HCT116 (cell line): ENCODE results near the gene GRIK1. TPM values are rescaled to one million over a fixed set of nuclear protein-coding genes. Genes with fewer than 3 reads are reported as not detected.

Experiments used
- ATAC-seq: fragments of 200-7000 bp; cut with Tn5 transposase; 2 replicates; pipeline ENCODE4 v1.9.1; 2020; ENCODE audit warnings: mild to moderate bottlenecking, moderate library complexity
- BruUV-seq: library from RNA; stranded (reverse); fragments of 400-500 nt; replicated peaks from 2 replicates; lab custom pipeline; 2021; lab: Mats Ljungman, UMichigan
- CTCF ChIA-PET: fragments of 300-600 bp; sonication (Branson Sonifier 250); formaldehyde crosslinking; loops from one replicate; lab custom pipeline; 2021; ENCODE audit warnings: antibody characterized with exemption; lab: Charles Lee
- POLR2A ChIA-PET: fragments of 300-600, 350-600 bp; sonication (Branson Sonifier 250); formaldehyde crosslinking; loops from one replicate; lab custom pipeline; 2021; ENCODE audit warnings: antibody characterized with exemption; lab: Charles Lee
- RAD21 ChIA-PET, 2 experiments: fragments of 300-600 bp; sonication (Branson Sonifier 250); formaldehyde crosslinking; loops; one replicate each; lab custom pipeline; 2023; ENCODE audit warnings: low total read pairs in 2 of 2; ENCODE audit not compliant: uncharacterized antibody in 2 of 2, unreplicated experiment in 2 of 2, low non-redundant PET in 1 of 2; lab: Charles Lee
- DNase-seq: peaks from one replicate; pipeline ENCODE4 v3.0.0-alpha.2; 2010; ENCODE audit warnings: low read depth, low spot score
- H2AFZ ChIP-seq: fragments of 200-600 bp; shearing (Covaris generic), sonication (generic); 2 replicates; pipeline ENCODE4 v1.6.1; 2017; ENCODE audit warnings: low read depth, mixed run types, mixed read lengths, antibody characterized with exemption, low read length; ENCODE audit not compliant: poor library complexity, severe bottlenecking
- H3K27ac ChIP-seq: 2 replicates; pipeline ENCODE4 v1.5.1; 2012; ENCODE audit warnings: low read depth, low read length
- H3K27me3 ChIP-seq: fragments of 200-600 bp; sonication (generic); 2 replicates; pipeline ENCODE4 v1.6.1; 2016; ENCODE audit warnings: mixed run types, low read length, mixed read lengths; ENCODE audit not compliant: insufficient read depth
- H3K36me3 ChIP-seq, 2 experiments: fragments of 200-500 bp in 1 of 2; fragments of 200-600 bp in 1 of 2; sonication (Bioruptor generic) in 1 of 2; sonication (generic) in 1 of 2; 2 replicates each; pipeline versions ENCODE4 v1.5.1 to v1.6.1; 2014 to 2016; ENCODE audit warnings: low read length in 2 of 2, inconsistent platforms in 1 of 2, mixed read lengths in 1 of 2, mixed run types in 1 of 2; ENCODE audit not compliant: insufficient read depth in 2 of 2, control insufficient read depth in 1 of 2
- H3K4me1 ChIP-seq, 2 experiments: fragments of 200-600 bp in 1 of 2; sonication (generic) in 1 of 2; 2 replicates each; pipeline versions ENCODE4 v1.5.1 to v1.6.1; 2012 to 2017; ENCODE audit warnings: low read length in 2 of 2, inconsistent platforms in 1 of 2, mild to moderate bottlenecking in 1 of 2, mixed read lengths in 1 of 2, mixed run types in 1 of 2, moderate library complexity in 1 of 2; ENCODE audit not compliant: insufficient read depth in 2 of 2, control insufficient read depth in 1 of 2
- H3K4me2 ChIP-seq: fragments of 200-600 bp; sonication (generic); 2 replicates; pipeline ENCODE4 v1.6.1; 2017; ENCODE audit warnings: mixed run types, low read length, mixed read lengths
- H3K4me3 ChIP-seq, 2 experiments: fragments of 200-600 bp in 1 of 2; sonication (generic) in 1 of 2; replicated peaks in 1 of 2; 2 replicates each; pipeline ENCODE4 v1.5.1; 2011 to 2016; ENCODE audit warnings: low read length in 2 of 2, control low read depth in 1 of 2, low read depth in 1 of 2, mild to moderate bottlenecking in 1 of 2, mixed read lengths in 1 of 2, mixed run types in 1 of 2
- H3K79me2 ChIP-seq: fragments of 200-600 bp; sonication (generic); 2 replicates; pipeline ENCODE4 v1.6.1; 2017; ENCODE audit warnings: mild to moderate bottlenecking, mixed run types, low read length, moderate library complexity, mixed read lengths; ENCODE audit not compliant: insufficient read depth
- H3K9ac ChIP-seq: fragments of 200-600 bp; sonication (generic); 2 replicates; pipeline ENCODE4 v1.6.1; 2016; ENCODE audit warnings: low read length, mixed read lengths
- H3K9me2 ChIP-seq: fragments of 200-600 bp; sonication (generic), shearing (Covaris generic); 2 replicates; pipeline ENCODE4 v1.6.1; 2017; ENCODE audit warnings: mixed run types, mild to moderate bottlenecking, moderate library complexity; ENCODE audit not compliant: insufficient read depth
- H3K9me3 ChIP-seq, 2 experiments: fragments of 200-500 bp in 1 of 2; fragments of 200-600 bp in 1 of 2; sonication (Bioruptor generic) in 1 of 2; sonication (generic) in 1 of 2; 2 replicates each; pipeline ENCODE4 v1.6.1; 2014 to 2017; ENCODE audit warnings: low read length in 2 of 2, mixed read lengths in 2 of 2, inconsistent platforms in 1 of 2, low read depth in 1 of 2, mild to moderate bottlenecking in 1 of 2, mixed run types in 1 of 2, moderate library complexity in 1 of 2; ENCODE audit not compliant: control insufficient read depth in 1 of 2, insufficient read depth in 1 of 2
- H4K20me1 ChIP-seq: fragments of 200-600 bp; sonication (generic), shearing (Covaris generic); 2 replicates; pipeline ENCODE4 v1.6.1; 2017; ENCODE audit warnings: mixed run types, mild to moderate bottlenecking, moderate library complexity; ENCODE audit not compliant: insufficient read depth
- EGR1 ChIP-seq: IDR thresholded peaks from 2 replicates; pipeline ENCODE4 v1.6.1; 2012; ENCODE audit warnings: low read depth
- ELF1 ChIP-seq: IDR thresholded peaks from 2 replicates; pipeline ENCODE4 v1.6.1; 2012; ENCODE audit warnings: low read depth, borderline replicate concordance
- EZH2 ChIP-seq: fragments of 200-600 bp; sonication (generic); IDR thresholded peaks from 2 replicates; pipeline ENCODE4 v1.6.1; 2017; ENCODE audit warnings: antibody characterized with exemption, mixed run types
- EZH2phosphoT487 ChIP-seq: fragments of 200-600 bp; IDR thresholded peaks from 2 replicates; pipeline ENCODE4 v1.6.1; 2018; ENCODE audit warnings: antibody characterized with exemption, borderline replicate concordance
- MAX ChIP-seq: IDR thresholded peaks from 2 replicates; pipeline ENCODE4 v1.6.1; 2012
- POLR2A ChIP-seq: IDR thresholded peaks from 2 replicates; pipeline ENCODE4 v1.7.0; 2011; ENCODE audit warnings: borderline replicate concordance; ENCODE audit not compliant: insufficient read depth, insufficient read length; ENCODE audit errors: extremely low read depth
- POLR2AphosphoS5 ChIP-seq: IDR thresholded peaks from 2 replicates; pipeline ENCODE4 v1.6.1; 2011; ENCODE audit warnings: mild to moderate bottlenecking, low read depth, low read length, moderate library complexity
- RAD21 ChIP-seq: IDR thresholded peaks from 2 replicates; pipeline ENCODE4 v1.6.1; 2012; ENCODE audit warnings: low read depth, mild to moderate bottlenecking
- SIN3A ChIP-seq: IDR thresholded peaks from 2 replicates; pipeline ENCODE4 v1.6.1; 2012; ENCODE audit warnings: low read depth
- SP1 ChIP-seq: IDR thresholded peaks from 2 replicates; pipeline ENCODE4 v1.6.1; 2012; ENCODE audit warnings: low read depth
- SRF ChIP-seq: IDR thresholded peaks from 2 replicates; pipeline ENCODE4 v1.6.1; 2012; ENCODE audit warnings: low read depth
- TCF7L2 ChIP-seq: IDR thresholded peaks from 2 replicates; pipeline ENCODE4 v1.7.0; 2011; ENCODE audit warnings: borderline replicate concordance, inconsistent platforms; ENCODE audit not compliant: insufficient read depth, insufficient read length; ENCODE audit errors: extremely low read depth
- YY1 ChIP-seq: IDR thresholded peaks from 2 replicates; pipeline ENCODE4 v1.6.1; 2011; ENCODE audit warnings: low read length, low read depth, moderate library complexity, mild to moderate bottlenecking; ENCODE audit not compliant: insufficient replicate concordance; ENCODE audit errors: extremely low read depth
- ZBTB33 ChIP-seq: IDR thresholded peaks from 2 replicates; pipeline ENCODE4 v1.6.1; 2011; ENCODE audit warnings: mild to moderate bottlenecking, low read length, moderate library complexity; ENCODE audit not compliant: insufficient replicate concordance; ENCODE audit errors: extremely low read depth
- ZFX ChIP-seq: fragments of 450-650 bp; IDR thresholded peaks from 2 replicates; pipeline ENCODE4 v1.6.1; 2017
- intact Hi-C: fragments of 100-400 bp; cut with micrococcal nuclease; formaldehyde crosslinking; loops from 2 replicates; pipeline ENCODE4 v1.10.0; 2022
- total RNA-seq: library from RNA; stranded (reverse); gene quantifications from one replicate; pipeline ENCODE4 v1.2.1, GENCODE V29; 2021; ENCODE audit not compliant: unreplicated experiment
- TF ChIP-seq, protein P1 (sequence below), 3 experiments: fragments of 200-600 bp in 1 of 3; sonication (generic) in 1 of 3; IDR thresholded peaks in 2 of 3; conservative IDR thresholded peaks in 1 of 3; 2 replicates each; pipeline ENCODE4 v1.5.1; 2012 to 2017; ENCODE audit warnings: low read depth in 2 of 3, low read length in 2 of 3, antibody characterized with exemption in 1 of 3, borderline replicate concordance in 1 of 3, control low read depth in 1 of 3, mild to moderate bottlenecking in 1 of 3, mixed read lengths in 1 of 3, mixed run types in 1 of 3, moderate library complexity in 1 of 3; ENCODE audit not compliant: insufficient read depth in 1 of 3
- TF ChIP-seq, protein P2 (sequence below): IDR thresholded peaks from 2 replicates; pipeline ENCODE4 v1.6.1; 2012; ENCODE audit warnings: low read depth
- TF ChIP-seq, protein P3 (sequence below): IDR thresholded peaks from 2 replicates; pipeline ENCODE4 v1.6.1; 2012

GRIK1 gene
- total RNA-seq, 1 experiment from 2014 or later, result not detected

DNA sequence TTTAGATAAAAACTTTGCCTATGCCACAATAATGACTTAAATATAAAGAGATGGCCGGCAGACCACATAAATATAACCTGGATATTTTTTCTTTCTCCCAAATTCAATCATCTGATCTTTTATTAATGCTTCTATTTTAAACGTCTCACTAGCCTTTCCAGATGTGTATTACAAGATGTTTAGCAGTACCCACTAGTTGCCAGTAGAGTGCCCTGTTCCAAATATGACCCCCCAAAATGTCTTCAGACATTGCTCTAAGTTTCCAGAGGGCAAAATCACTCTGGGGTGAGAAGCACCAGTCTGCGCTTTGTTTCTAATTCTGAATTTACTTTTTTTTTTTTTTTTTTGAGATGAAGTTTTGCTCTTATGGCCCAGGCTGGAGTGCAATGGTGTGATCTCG, 268.1 kb downstream of the GRIK1 start:
- intact Hi-C loops, result no loop called here
- no peak for ATAC-seq
- Histone ChIP-seq H2AFZ (no peak overlapping the region), H3K4me1 (no peaks in the 10 kb centered on the region), H3K36me3 (no peaks in the 10 kb centered on the region), H3K9ac (no peak overlapping the region), H3K27ac (no peak overlapping the region), H3K79me2 (no peaks in the 10 kb centered on the region), H4K20me1 (no peaks in the 10 kb centered on the region), H3K4me2 (no peak overlapping the region), H3K9me2 (no peaks in the 10 kb centered on the region)
- RAD21 ChIA-PET, result no interaction called here
- CTCF ChIA-PET, result no interaction called here
- TF ChIP-seq ZBTB33 (no peak), RAD21 (no peak), YY1 (no peak), SP1 (no peak), EGR1 (no peak), POLR2A (no peak), EZH2 (no peak), ZFX (no peak), SRF (no peak), TCF7L2 (no peak), ELF1 (no peak), MAX (no peak), EZH2phosphoT487 (no peak), POLR2AphosphoS5 (no peak), SIN3A (no peak)
- TF ChIP-seq, protein P1, sequence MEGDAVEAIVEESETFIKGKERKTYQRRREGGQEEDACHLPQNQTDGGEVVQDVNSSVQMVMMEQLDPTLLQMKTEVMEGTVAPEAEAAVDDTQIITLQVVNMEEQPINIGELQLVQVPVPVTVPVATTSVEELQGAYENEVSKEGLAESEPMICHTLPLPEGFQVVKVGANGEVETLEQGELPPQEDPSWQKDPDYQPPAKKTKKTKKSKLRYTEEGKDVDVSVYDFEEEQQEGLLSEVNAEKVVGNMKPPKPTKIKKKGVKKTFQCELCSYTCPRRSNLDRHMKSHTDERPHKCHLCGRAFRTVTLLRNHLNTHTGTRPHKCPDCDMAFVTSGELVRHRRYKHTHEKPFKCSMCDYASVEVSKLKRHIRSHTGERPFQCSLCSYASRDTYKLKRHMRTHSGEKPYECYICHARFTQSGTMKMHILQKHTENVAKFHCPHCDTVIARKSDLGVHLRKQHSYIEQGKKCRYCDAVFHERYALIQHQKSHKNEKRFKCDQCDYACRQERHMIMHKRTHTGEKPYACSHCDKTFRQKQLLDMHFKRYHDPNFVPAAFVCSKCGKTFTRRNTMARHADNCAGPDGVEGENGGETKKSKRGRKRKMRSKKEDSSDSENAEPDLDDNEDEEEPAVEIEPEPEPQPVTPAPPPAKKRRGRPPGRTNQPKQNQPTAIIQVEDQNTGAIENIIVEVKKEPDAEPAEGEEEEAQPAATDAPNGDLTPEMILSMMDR (IDR thresholded peaks at IDR 0.05 in 2 of 3, conservative IDR thresholded peaks at IDR 0.05 in 1 of 3; ENCODE audit: borderline replicate concordance in 1 of 3, insufficient read depth in 1 of 3, low read depth in 2 of 3, low read length in 2 of 3), result no peak; a peak in 1 of 6 replicates
- TF ChIP-seq, protein P2, sequence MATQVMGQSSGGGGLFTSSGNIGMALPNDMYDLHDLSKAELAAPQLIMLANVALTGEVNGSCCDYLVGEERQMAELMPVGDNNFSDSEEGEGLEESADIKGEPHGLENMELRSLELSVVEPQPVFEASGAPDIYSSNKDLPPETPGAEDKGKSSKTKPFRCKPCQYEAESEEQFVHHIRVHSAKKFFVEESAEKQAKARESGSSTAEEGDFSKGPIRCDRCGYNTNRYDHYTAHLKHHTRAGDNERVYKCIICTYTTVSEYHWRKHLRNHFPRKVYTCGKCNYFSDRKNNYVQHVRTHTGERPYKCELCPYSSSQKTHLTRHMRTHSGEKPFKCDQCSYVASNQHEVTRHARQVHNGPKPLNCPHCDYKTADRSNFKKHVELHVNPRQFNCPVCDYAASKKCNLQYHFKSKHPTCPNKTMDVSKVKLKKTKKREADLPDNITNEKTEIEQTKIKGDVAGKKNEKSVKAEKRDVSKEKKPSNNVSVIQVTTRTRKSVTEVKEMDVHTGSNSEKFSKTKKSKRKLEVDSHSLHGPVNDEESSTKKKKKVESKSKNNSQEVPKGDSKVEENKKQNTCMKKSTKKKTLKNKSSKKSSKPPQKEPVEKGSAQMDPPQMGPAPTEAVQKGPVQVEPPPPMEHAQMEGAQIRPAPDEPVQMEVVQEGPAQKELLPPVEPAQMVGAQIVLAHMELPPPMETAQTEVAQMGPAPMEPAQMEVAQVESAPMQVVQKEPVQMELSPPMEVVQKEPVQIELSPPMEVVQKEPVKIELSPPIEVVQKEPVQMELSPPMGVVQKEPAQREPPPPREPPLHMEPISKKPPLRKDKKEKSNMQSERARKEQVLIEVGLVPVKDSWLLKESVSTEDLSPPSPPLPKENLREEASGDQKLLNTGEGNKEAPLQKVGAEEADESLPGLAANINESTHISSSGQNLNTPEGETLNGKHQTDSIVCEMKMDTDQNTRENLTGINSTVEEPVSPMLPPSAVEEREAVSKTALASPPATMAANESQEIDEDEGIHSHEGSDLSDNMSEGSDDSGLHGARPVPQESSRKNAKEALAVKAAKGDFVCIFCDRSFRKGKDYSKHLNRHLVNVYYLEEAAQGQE, result no peak
- TF ChIP-seq, protein P3, sequence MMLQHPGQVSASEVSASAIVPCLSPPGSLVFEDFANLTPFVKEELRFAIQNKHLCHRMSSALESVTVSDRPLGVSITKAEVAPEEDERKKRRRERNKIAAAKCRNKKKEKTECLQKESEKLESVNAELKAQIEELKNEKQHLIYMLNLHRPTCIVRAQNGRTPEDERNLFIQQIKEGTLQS, result no peak
- TF ChIP-seq, all 23 proteins: peak for 0
- DNase-seq, result no peak
- no TSS peak for BruUV-seq
- no peaks in the 10 kb centered on the region for H3K27me3 ChIP-seq
- H3K4me3 ChIP-seq, result no peak overlapping the region
- POLR2A ChIA-PET, result no interaction called here
- peaks cover 0 to 9% of the 10 kb centered on the region in 2 experiments; a peak in 1 of 4 replicates for H3K9me3 ChIP-seq
